ENCODE results near the gene PADI2.

PADI2 gene

GRCh38 chr1:17141441-17142197 lies 22.4 kb upstream of the PADI2 start:
- Histone ChIP-seq H3K9ac (no peak overlapping the region), H3K27me3 (no peaks in the 10 kb centered on the region), H3K36me3 (no peaks in the 10 kb centered on the region)

GRCh38 chr1:17140279-17140678 lies 21.0 kb upstream of the PADI2 start:
- Histone ChIP-seq H4K20me1 (no peaks in the 10 kb centered on the region), H3K4me3 (no peak overlapping the region), H3K27ac (no peak overlapping the region), H3K9ac (no peak overlapping the region), H3K4me2 (no peak overlapping the region), H3K36me3 (no peaks in the 10 kb centered on the region), H3K9me3 (0 out of 2 replicates have a peak, but pooled peaks cover 4% of the 10 kb centered on the region), H3K27me3 (no peaks in the 10 kb centered on the region), H3K4me1 (peaks cover 17% of the 10 kb centered on the region)
- TF ChIP-seq Cebpa-rat (IDR thresholded peaks at IDR 0.05) = no peak

More at GRCh38 chr1:17141441-17142197, 22.4 kb upstream of the PADI2 start:
- Histone ChIP-seq H3K9me3 (no peaks in the 10 kb centered on the region), H4K20me1 (no peaks in the 10 kb centered on the region), H3K27ac (no peak overlapping the region), H3K4me2 (no peak overlapping the region), H3K4me3 (no peak overlapping the region), H3K4me1 (peaks cover 4% of the 10 kb centered on the region)
- no peak for TF ChIP-seq Cebpa-rat (IDR thresholded peaks at IDR 0.05)

- no peak overlapping the region for H3K9ac ChIP-seq
- H3K27ac ChIP-seq = no peak overlapping the region
- H3K4me2 ChIP-seq = no peak overlapping the region
- H4K20me1 ChIP-seq = no peaks in the 10 kb centered on the region
- H3K4me1 ChIP-seq = peaks cover 24% of the 10 kb centered on the region
- no peak overlapping the region for H3K4me3 ChIP-seq
- no peak for TF ChIP-seq Cebpa-rat (IDR thresholded peaks at IDR 0.05)
- H3K9me3 ChIP-seq = 0 out of 2 replicates have a peak, but pooled peaks cover 4% of the 10 kb centered on the region
- H3K36me3 ChIP-seq = no peaks in the 10 kb centered on the region
- no peaks in the 10 kb centered on the region for H3K27me3 ChIP-seq
Measured at GRCh38 chr1:17139637-17140036, 20.4 kb upstream of the PADI2 start.

- Histone ChIP-seq H3K4me3 (no peak overlapping the region), H4K20me1 (no peaks in the 10 kb centered on the region), H3K4me1 (peaks cover 38% of the 10 kb centered on the region), H3K9ac (no peak overlapping the region), H3K27ac (no peak overlapping the region), H3K4me2 (no peak overlapping the region), H3K9me3 (0 out of 2 replicates have a peak, but pooled peaks cover 4% of the 10 kb centered on the region), H3K36me3 (no peaks in the 10 kb centered on the region), H3K27me3 (no peaks in the 10 kb centered on the region)
- no peak for TF ChIP-seq Cebpa-rat (IDR thresholded peaks at IDR 0.05)
Measured at GRCh38 chr1:17137441-17137840, 18.2 kb upstream of the PADI2 start.

- Histone ChIP-seq H3K27me3 (no peaks in the 10 kb centered on the region), H3K27ac (no peak overlapping the region), H3K9me3 (0 out of 2 replicates have a peak, but pooled peaks cover 4% of the 10 kb centered on the region), H3K4me1 (peaks cover 38% of the 10 kb centered on the region), H4K20me1 (no peaks in the 10 kb centered on the region), H3K36me3 (no peaks in the 10 kb centered on the region), H3K4me3 (no peak overlapping the region), H3K9ac (no peak overlapping the region), H3K4me2 (peak overlapping the region; percentile 46; the same call in 1 of the 2 replicates)
- TF ChIP-seq Cebpa-rat (IDR thresholded peaks at IDR 0.05) = no peak
Measured at GRCh38 chr1:17136936-17137335, 17.7 kb upstream of the PADI2 start.

- Histone ChIP-seq H3K9ac (no peak overlapping the region), H3K4me2 (peak overlapping the region; percentile 46), H3K4me3 (no peak overlapping the region), H3K27me3 (no peaks in the 10 kb centered on the region), H3K36me3 (no peaks in the 10 kb centered on the region), H3K9me3 (0 out of 2 replicates have a peak, but pooled peaks cover 4% of the 10 kb centered on the region), H3K27ac (peak overlapping the region; percentile 30; the same call in 1 of the 2 replicates), H3K4me1 (peaks cover 38% of the 10 kb centered on the region), H4K20me1 (no peaks in the 10 kb centered on the region)
- no peak for TF ChIP-seq Cebpa-rat (IDR thresholded peaks at IDR 0.05)
Measured at GRCh38 chr1:17136145-17136544, 16.9 kb upstream of the PADI2 start.

GRCh38 chr1:17135530-17135929 lies 16.3 kb upstream of the PADI2 start:
- H3K4me1 ChIP-seq = peaks cover 38% of the 10 kb centered on the region
- no peak for TF ChIP-seq Cebpa-rat (IDR thresholded peaks at IDR 0.05)
- H3K27me3 ChIP-seq = no peaks in the 10 kb centered on the region
- H3K9ac ChIP-seq = no peak overlapping the region
- no peak overlapping the region for H3K4me3 ChIP-seq
- no peak overlapping the region for H3K27ac ChIP-seq
- H4K20me1 ChIP-seq = no peaks in the 10 kb centered on the region
- H3K9me3 ChIP-seq = 0 out of 2 replicates have a peak, but pooled peaks cover 4% of the 10 kb centered on the region
- peak overlapping the region; percentile 46 for H3K4me2 ChIP-seq
- H3K36me3 ChIP-seq = no peaks in the 10 kb centered on the region

GRCh38 chr1:17134724-17135123 lies 15.5 kb upstream of the PADI2 start:
- no peak overlapping the region for H3K27ac ChIP-seq
- no peaks in the 10 kb centered on the region for H3K27me3 ChIP-seq
- no peaks in the 10 kb centered on the region for H3K36me3 ChIP-seq
- H4K20me1 ChIP-seq = no peaks in the 10 kb centered on the region
- peaks cover 43% of the 10 kb centered on the region for H3K4me1 ChIP-seq
- no peak overlapping the region for H3K9ac ChIP-seq
- 0 out of 2 replicates have a peak, but pooled peaks cover 4% of the 10 kb centered on the region for H3K9me3 ChIP-seq
- no peak overlapping the region for H3K4me3 ChIP-seq
- TF ChIP-seq Cebpa-rat (IDR thresholded peaks at IDR 0.05) = no peak
- peak overlapping the region; percentile 46; the same call in 1 of the 2 replicates for H3K4me2 ChIP-seq

- 0 out of 2 replicates have a peak, but pooled peaks cover 4% of the 10 kb centered on the region for H3K9me3 ChIP-seq
- H3K4me3 ChIP-seq = no peak overlapping the region
- TF ChIP-seq Cebpa-rat (IDR thresholded peaks at IDR 0.05) = no peak
- no peak overlapping the region for H3K9ac ChIP-seq
- peaks cover 43% of the 10 kb centered on the region for H3K4me1 ChIP-seq
- no peaks in the 10 kb centered on the region for H4K20me1 ChIP-seq
- H3K27ac ChIP-seq = no peak overlapping the region
- no peak overlapping the region for H3K4me2 ChIP-seq
- H3K36me3 ChIP-seq = no peaks in the 10 kb centered on the region
- H3K27me3 ChIP-seq = no peaks in the 10 kb centered on the region
Measured at GRCh38 chr1:17134034-17134433, 14.8 kb upstream of the PADI2 start.

GRCh38 chr1:17130138-17130635 lies 10.9 kb upstream of the PADI2 start:
- H3K4me2 ChIP-seq = no peak overlapping the region
- H3K27me3 ChIP-seq = no peaks in the 10 kb centered on the region
- peaks cover 31% of the 10 kb centered on the region for H3K4me1 ChIP-seq
- no peak overlapping the region for H3K27ac ChIP-seq
- no peaks in the 10 kb centered on the region for H3K9me3 ChIP-seq
- no peak overlapping the region for H3K9ac ChIP-seq
- H3K36me3 ChIP-seq = no peaks in the 10 kb centered on the region
- no peak for TF ChIP-seq Cebpa-rat (IDR thresholded peaks at IDR 0.05)
- H3K4me3 ChIP-seq = no peak overlapping the region
- no peaks in the 10 kb centered on the region for H4K20me1 ChIP-seq

All from BLaER1 (cell line).